KOPT-K1 (cell line): ENCODE data around the gene FABP3.
A peak's percentile ranks its signal among the peaks of the same experiment; 100 is the strongest.

Source experiments
- H3K27ac ChIP-seq: fragments of 200-600 bp; sonication (generic); 2 replicates; pipeline ENCODE4 v1.5.1; 2016; ENCODE audit warnings: antibody characterized with exemption, mild to moderate bottlenecking, low read depth, low read length; ENCODE audit not compliant: poor library complexity, severe bottlenecking
- H3K36me3 ChIP-seq: fragments of 200-600 bp; sonication (generic); 2 replicates; pipeline ENCODE4 v1.5.1; 2017; ENCODE audit warnings: antibody characterized with exemption, mild to moderate bottlenecking, low read length, moderate library complexity; ENCODE audit not compliant: insufficient read depth
- H3K9me3 ChIP-seq: fragments of 200-600 bp; sonication (generic); 2 replicates; pipeline ENCODE4 v1.5.1; 2017; ENCODE audit warnings: antibody characterized with exemption, low read length, mild to moderate bottlenecking; ENCODE audit not compliant: insufficient read depth, poor library complexity, severe bottlenecking

The FABP3 gene

GRCh38 chr1:31408788-31409318, 36.0 kb upstream of the FABP3 start:
- Histone ChIP-seq H3K27ac (no peak overlapping the region), H3K36me3 (no peaks in the 10 kb centered on the region), H3K9me3 (no peaks in the 10 kb centered on the region)

GRCh38 chr1:31407029-31407626, 34.3 kb upstream of the FABP3 start:
- H3K36me3 ChIP-seq = no peaks in the 10 kb centered on the region
- H3K9me3 ChIP-seq = no peaks in the 10 kb centered on the region
- no peak overlapping the region for H3K27ac ChIP-seq

GRCh38 chr1:31405578-31406245, 32.8 kb upstream of the FABP3 start:
- no peaks in the 10 kb centered on the region for H3K36me3 ChIP-seq
- H3K9me3 ChIP-seq = no peaks in the 10 kb centered on the region
- no peak overlapping the region for H3K27ac ChIP-seq

- Histone ChIP-seq H3K36me3 (no peaks in the 10 kb centered on the region), H3K27ac (no peak overlapping the region), H3K9me3 (no peaks in the 10 kb centered on the region)
Measured at GRCh38 chr1:31401241-31401640, 28.4 kb upstream of the FABP3 start.

- Histone ChIP-seq H3K27ac (no peak overlapping the region), H3K36me3 (no peaks in the 10 kb centered on the region), H3K9me3 (no peaks in the 10 kb centered on the region)
Measured at GRCh38 chr1:31400393-31400792, 27.5 kb upstream of the FABP3 start.

- Histone ChIP-seq H3K9me3 (no peaks in the 10 kb centered on the region), H3K27ac (no peak overlapping the region), H3K36me3 (no peaks in the 10 kb centered on the region)
Measured at GRCh38 chr1:31399976-31400375, 27.1 kb upstream of the FABP3 start.

- Histone ChIP-seq H3K27ac (no peak overlapping the region), H3K36me3 (no peaks in the 10 kb centered on the region), H3K9me3 (no peaks in the 10 kb centered on the region)
Measured at GRCh38 chr1:31398246-31398645, 25.4 kb upstream of the FABP3 start.

GRCh38 chr1:31397360-31398095, 24.7 kb upstream of the FABP3 start:
- Histone ChIP-seq H3K9me3 (no peaks in the 10 kb centered on the region), H3K36me3 (no peaks in the 10 kb centered on the region), H3K27ac (no peak overlapping the region)

- Histone ChIP-seq H3K27ac (no peak overlapping the region), H3K9me3 (no peaks in the 10 kb centered on the region), H3K36me3 (no peaks in the 10 kb centered on the region)
Measured at GRCh38 chr1:31396633-31397351, 23.9 kb upstream of the FABP3 start.

- Histone ChIP-seq H3K9me3 (no peaks in the 10 kb centered on the region), H3K36me3 (no peaks in the 10 kb centered on the region), H3K27ac (peak overlapping the region; percentile 41)
Measured at GRCh38 chr1:31394584-31395193, 21.8 kb upstream of the FABP3 start.

GRCh38 chr1:31393463-31393862, 20.6 kb upstream of the FABP3 start:
- no peak overlapping the region for H3K27ac ChIP-seq
- H3K36me3 ChIP-seq = no peaks in the 10 kb centered on the region
- H3K9me3 ChIP-seq = no peaks in the 10 kb centered on the region

- H3K9me3 ChIP-seq = no peaks in the 10 kb centered on the region
- H3K27ac ChIP-seq = no peak overlapping the region
- H3K36me3 ChIP-seq = no peaks in the 10 kb centered on the region
Measured at GRCh38 chr1:31390071-31390470, 17.2 kb upstream of the FABP3 start.

GRCh38 chr1:31389616-31390015, 16.7 kb upstream of the FABP3 start:
- Histone ChIP-seq H3K9me3 (no peaks in the 10 kb centered on the region), H3K27ac (no peak overlapping the region), H3K36me3 (no peaks in the 10 kb centered on the region)

- H3K9me3 ChIP-seq = no peaks in the 10 kb centered on the region
- H3K27ac ChIP-seq = no peak overlapping the region
- H3K36me3 ChIP-seq = no peaks in the 10 kb centered on the region
Measured at GRCh38 chr1:31387612-31388011, 14.7 kb upstream of the FABP3 start.
